Middle frontal gyrus (tissue), 1 donor: ENCODE results near the gene AUTS2.
"Not testable (repeated sequence)": the region's sequence is repeated elsewhere in the genome, so short reads cannot be mapped to it uniquely, and the experiment has no call there.

Experiments used
- DNase-seq: peaks from one replicate; pipeline ENCODE4 v3.0.0-alpha.2; 2015; ENCODE audit warnings: low spot score; ENCODE audit errors: extremely low spot score

Gene AUTS2

GRCh38 chr7:69786130-69786529, 187.9 kb downstream of the AUTS2 start:
- DNase-seq: not testable (repeated sequence)

- DNase-seq: no peak
Measured at GRCh38 chr7:69786730-69787395, 188.6 kb downstream of the AUTS2 start.

- DNase-seq: no peak
Measured at GRCh38 chr7:69787736-69788431, 189.6 kb downstream of the AUTS2 start.

GRCh38 chr7:69789563-69789962, 191.3 kb downstream of the AUTS2 start:
- no peak for DNase-seq

- no peak for DNase-seq
Measured at GRCh38 chr7:69790977-69791724, 192.9 kb downstream of the AUTS2 start.

- no peak for DNase-seq
Measured at GRCh38 chr7:69791739-69792138, 193.5 kb downstream of the AUTS2 start.

GRCh38 chr7:69795932-69796331, 197.7 kb downstream of the AUTS2 start:
- DNase-seq: no peak

GRCh38 chr7:69796416-69796815, 198.1 kb downstream of the AUTS2 start:
- no peak for DNase-seq

- no peak for DNase-seq
Measured at GRCh38 chr7:69799048-69799697, 200.9 kb downstream of the AUTS2 start.

GRCh38 chr7:69799990-69800389, 201.7 kb downstream of the AUTS2 start:
- no peak for DNase-seq

GRCh38 chr7:69800495-69800894, 202.2 kb downstream of the AUTS2 start:
- no peak for DNase-seq

- no peak for DNase-seq
Measured at GRCh38 chr7:69801729-69802682, 203.7 kb downstream of the AUTS2 start.

- no peak for DNase-seq
Measured at GRCh38 chr7:69803699-69804516, 205.6 kb downstream of the AUTS2 start.

GRCh38 chr7:69804962-69805361, 206.7 kb downstream of the AUTS2 start:
- DNase-seq: no peak

GRCh38 chr7:69808391-69808790, 210.1 kb downstream of the AUTS2 start:
- DNase-seq: no peak

- DNase-seq: no peak
Measured at GRCh38 chr7:69811476-69812308, 213.4 kb downstream of the AUTS2 start.

GRCh38 chr7:69812756-69813155, 214.5 kb downstream of the AUTS2 start:
- DNase-seq: no peak

GRCh38 chr7:69813637-69814240, 215.5 kb downstream of the AUTS2 start:
- DNase-seq: no peak
